ENCODE data around the gene FNIP2.
"Not testable (repeated sequence)": the region's sequence is repeated elsewhere in the genome, so short reads cannot be mapped to it uniquely, and the experiment has no call there.

The FNIP2 gene

DNA sequence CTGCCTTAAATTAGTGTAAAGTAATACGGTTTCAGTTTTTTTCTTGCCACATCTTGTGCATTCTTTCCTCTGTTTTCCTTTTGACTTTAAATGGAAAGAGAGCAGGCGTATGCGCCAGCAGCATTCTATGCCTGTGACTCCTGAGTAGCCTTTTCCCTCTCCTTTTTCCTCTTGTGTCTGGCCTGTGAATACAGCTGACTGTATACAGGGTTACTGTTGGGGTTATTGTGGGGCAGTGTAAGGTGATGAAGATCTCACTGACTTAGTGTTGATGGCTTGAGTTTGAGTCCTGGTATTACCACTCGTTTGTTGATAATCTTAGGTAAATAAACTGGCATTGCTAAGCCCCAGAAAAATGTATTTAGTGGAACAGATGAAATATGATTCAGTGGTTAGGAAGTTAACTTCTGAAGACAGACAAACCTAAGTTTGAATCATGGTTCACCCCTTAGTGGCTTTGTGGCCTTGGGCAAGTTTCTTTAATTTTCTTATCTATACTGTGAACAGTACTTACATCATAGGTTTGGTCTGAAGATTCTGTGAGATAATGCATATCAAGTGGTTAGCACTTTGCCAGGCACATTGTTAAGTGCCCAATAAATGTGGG, 105.1 kb downstream of the FNIP2 start:
- DNase-seq (ENCODE audit: low read depth): no peak

DNA sequence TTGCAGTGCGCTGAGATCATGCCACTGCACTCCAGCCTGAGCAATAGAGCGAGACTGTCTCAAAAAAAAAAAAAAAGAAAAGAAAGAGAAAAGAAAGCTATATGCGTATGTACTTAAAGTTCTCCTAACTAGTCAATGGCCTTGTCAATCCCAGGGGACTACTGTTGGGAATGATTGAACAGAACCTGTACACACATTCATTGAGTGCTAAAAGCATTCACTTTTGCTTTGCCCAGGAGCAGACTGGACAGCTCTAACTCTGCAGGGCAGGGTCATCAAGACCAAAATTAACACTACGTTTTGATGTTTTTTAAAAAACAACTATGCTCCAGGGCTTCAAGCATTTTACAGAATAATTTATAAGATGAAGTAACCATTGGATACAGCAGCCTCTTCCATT, 106.2 kb downstream of the FNIP2 start:
- no peak for DNase-seq (ENCODE audit: low read depth)

DNA sequence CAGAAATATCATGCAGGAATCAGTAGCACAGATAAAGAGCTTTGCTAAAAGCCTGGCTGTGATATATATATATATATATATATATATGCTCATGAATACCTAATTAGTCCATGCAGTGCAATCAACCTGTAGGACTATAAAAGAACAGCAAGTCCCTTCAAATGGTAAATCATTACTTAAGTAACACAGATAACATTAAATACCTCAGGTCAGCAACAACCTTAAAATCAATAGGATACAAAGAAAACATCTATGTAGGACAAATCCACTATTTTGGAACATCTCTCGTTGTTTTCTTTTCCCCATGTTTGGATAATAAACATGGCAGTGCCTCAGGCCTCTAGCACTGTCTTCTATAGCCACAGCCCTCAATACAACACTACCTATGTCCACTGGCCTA, 106.6 kb downstream of the FNIP2 start:
- DNase-seq (ENCODE audit: low read depth): no peak

DNA sequence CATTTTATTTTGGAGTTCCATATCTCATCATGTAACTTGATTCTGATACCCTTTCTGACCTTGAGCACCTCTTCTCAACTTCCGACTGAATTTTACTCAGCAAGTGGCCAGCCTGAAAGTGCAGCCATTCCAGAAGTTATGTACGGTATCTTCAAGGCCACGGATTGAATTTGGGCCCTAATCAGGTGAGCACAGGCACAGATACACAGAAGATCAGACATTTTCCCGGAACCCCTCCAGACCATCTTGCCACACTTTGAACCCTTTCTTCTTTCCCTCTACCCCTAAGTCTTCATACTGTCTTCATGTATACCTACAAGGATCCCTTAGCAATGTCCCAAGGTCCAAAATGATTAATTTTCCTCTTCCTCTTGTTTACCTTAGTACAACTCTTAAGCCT, 108.2 kb downstream of the FNIP2 start:
- no peak for DNase-seq (ENCODE audit: low read depth)

DNA sequence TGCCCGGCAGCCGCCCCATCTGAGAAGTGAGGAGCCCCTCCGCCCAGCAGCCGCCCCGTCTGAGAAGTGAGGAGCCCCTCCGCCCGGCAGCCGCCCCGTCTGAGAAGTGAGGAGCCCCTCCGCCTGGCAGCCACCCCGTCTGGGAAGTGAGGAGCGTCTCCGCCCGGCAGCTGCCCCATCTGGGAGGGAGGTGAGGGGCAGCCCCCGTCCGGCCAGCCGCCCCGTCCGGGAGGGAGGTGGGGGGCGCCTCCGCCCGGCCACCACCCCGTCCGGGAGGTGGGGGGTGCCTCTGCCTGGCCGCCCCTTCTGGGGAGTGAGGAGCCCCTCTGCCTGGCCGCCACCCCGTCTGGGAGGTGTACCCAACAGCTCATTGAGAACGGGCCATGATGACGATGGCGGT, 113.3 kb downstream of the FNIP2 start:
- DNase-seq (ENCODE audit: low read depth): not testable (repeated sequence)

DNA sequence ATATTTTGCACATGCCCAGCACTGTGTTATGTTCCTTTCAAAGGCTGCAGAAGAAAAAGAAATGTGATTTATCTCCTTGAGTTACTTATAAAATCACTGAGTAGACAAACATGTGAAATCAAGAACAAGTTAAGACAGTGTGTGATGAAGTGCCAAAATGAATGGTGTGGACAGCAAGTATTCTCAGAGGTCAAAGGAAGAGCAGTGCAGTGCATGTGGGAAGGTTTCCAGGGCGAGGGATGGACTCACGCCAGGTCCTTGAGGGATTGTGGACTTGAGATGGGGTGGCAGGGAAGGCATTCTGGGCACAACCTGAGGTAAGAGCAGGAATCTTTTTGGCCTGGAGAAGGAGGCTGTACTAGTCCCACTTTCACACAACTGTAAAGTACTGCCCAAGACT, 115.5 kb downstream of the FNIP2 start:
- DNase-seq (ENCODE audit: low read depth): no peak

DNA sequence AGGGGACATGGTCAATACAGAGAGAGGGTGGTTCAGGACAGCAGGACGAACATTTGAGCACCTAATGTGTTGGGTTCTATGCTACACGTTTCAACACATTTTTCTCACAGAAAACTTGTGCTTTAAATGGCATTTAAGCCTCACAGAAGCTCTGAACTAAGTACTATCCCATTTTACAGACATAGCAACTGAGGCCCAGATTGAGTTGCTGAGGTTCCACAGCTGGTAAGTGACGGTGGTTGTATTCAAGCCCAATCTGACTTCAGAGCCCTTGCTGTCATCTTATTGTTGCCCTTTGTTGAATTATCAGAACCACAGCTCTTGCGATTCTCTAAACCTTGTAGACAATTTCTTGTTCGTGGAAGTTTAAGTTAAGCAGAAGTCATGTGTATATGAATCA, 116.7 kb downstream of the FNIP2 start:
- no peak for DNase-seq (ENCODE audit: low read depth)

DNA sequence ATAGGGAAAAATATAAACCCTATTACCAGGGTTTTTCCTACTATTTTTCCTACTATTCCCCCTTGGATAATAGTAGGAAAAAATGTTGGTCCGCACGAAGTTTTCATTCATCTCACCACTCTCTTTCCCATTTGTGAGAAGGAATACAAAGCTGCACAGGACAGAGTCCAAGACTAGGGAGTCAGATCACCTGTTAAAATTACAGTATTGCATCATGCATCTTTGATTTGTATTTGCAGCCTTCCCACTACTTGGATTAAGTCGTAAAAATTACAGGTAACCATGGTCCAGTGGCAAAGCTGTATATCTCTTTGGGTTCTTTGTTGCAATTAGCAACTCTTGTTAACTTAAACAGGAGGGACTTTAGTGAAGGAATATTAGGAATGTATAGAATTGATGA, 121.5 kb downstream of the FNIP2 start:
- DNase-seq (ENCODE audit: low read depth): no peak

DNA sequence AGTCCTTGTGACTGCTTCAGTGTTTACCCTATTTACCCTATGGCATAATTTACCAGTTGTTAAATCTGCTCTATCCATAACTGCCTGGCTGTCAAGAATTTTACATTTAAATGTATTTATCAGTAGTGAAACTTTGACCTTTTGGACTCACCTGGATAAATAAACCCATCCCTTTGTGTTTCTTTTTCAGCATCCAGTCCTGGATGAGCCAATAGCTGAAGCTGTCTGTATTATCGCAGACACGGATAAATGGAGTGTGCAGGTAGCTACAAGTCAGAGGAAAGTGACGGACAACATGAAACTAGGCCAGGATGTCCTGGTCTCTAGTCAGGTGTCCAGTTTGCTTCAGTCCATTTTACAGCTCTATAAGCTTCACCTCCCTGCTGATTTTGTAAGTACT, 122.4 kb downstream of the FNIP2 start:
- DNase-seq (ENCODE audit: low read depth): no peak

DNA sequence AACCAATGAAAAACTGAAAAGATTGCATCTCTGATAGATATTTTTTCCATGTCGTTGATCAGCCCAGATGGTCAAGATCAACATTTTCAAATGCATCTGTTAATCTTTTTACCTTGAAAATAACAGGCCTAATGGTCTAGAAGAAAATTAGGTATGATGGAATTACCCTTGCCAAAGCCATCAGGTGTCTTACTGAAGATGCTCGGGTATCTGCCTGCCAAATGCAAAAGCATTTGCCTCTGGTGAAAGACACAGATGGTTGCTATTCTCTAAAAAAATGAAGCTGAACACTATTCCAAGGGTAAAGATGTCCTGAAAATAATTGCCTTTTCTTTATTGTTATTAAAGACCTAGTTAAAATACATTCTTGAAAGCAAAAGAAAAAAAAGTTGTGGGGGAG, 126.0 kb downstream of the FNIP2 start:
- DNase-seq (ENCODE audit: low read depth): no peak

DNA sequence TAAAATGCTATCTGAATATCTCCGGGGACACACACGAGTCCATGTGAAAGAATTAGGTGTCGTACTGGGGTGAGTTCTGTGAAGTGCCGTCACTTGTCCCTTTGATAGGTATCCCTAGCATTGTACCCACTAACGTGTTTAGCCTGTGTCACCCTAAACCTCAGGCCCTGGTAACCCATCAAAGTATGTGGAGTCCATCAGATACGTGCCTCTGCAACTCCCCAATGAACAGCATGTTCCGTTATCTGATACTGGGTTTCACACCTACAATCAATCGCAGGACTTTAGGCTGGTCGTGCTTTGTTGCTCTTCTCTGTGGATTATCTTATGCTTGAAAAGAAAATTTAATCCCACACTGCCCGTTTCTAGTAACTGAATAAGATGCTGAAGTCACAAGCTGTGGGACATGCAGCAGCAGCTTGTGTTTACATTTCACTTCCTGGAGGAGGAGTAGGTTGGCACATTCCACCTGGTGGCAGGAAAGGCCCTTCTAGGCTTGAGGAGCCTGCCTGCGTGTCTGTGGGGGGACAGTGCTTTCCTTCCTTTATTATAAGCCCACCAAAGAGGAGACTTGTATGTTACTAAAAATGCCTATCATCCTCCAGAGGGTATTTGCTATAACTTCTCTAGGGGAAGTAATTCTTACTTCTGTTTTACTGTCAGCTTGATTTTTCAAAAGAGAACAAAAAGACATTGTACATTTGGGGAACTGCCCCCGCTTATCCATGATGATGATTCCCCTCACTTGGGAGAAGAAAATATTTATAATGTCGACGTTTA, 127.2 kb downstream of the FNIP2 start:
- no peak for DNase-seq (ENCODE audit: low read depth)

DNA sequence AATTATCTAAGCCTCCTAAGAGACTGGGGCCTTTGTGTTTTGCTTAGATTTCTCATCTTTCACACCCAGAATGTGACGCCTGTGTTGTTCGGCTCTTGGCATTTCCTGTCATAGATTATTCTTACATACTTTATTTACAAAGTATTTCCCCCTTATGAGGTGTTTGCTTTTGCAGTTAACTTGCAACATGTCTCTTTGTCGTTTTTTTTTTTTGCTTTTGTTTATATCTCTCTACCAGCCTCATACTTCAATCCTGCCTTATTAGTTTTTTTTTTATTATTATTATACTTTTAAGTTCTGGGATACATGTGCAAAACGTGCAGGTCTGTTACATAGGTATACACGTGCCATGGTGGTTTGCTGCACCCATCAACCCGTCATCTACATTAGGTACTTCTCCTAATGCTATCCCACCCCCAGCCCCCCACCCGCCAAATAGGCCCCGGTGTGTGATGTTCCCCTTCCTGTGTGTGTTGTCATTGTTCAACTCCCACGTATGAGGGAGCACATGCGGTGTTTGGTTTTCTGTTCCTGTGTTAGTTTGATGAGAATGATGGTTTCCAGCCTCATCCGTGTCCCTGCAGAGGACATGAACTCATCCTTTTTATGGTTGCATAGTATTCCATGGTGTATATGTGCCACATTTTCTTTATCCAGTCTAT, 127.9 kb downstream of the FNIP2 start:
- not testable (repeated sequence) for DNase-seq (ENCODE audit: low read depth)

DNA sequence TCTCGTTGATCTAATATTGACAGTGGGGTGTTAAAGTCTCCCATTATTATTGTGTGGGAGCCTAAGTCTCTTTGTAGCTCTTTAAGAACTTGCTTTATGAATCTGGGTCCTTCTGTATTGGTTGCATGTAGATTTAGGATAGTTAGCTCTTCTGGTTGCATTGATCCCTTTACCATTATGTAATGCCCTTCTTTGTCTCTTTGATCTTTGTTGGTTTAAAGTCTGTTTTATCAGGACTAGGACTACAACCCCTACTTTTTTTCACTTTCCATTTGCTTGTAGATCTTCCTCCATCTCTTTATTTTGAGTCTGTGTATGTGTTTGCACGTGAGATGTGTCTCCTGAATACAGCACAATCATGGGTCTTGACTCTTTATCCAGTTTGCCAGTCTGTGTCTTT, 131.6 kb downstream of the FNIP2 start:
- DNase-seq (ENCODE audit: low read depth): not testable (repeated sequence)

DNA sequence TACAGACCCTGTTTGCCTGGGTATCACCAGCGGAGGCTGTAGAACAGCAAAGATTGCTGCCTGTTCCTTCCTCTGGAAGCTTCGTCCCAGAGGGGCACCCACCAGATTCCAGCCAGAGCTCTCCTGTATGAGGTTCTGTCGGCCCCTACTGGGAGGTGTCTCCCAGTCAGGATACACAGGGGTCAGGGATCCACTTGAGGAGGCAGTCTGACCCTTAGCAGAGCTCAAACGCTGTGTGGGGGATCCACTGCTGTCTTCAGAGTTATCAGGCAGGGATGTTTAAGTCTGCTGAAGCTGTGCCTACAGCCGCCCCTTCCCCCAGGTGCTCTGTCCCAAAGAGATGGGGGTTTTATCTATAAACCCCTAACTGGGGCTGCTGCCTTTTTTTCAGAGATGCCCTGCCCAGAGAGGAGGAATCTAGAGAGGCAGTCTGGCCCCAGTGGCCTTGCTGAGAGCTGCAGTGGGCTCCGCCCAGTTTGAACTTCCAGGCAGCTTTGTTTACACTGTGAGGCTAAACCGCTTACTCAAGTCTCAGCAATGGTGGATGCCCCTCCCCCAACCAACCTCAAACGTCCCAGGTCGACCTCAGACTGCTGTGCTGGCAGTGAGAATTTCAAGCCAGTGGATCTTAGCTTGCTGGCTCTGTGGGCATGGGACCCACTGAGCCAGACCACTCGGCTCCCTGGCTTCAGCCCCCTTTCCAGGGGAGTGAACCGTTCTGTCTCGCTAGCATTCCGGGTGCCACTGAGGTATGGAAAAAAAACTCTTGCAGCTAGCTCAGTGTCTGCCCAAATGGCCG, 133.7 kb downstream of the FNIP2 start:
- not testable (repeated sequence) for DNase-seq (ENCODE audit: low read depth)

DNA sequence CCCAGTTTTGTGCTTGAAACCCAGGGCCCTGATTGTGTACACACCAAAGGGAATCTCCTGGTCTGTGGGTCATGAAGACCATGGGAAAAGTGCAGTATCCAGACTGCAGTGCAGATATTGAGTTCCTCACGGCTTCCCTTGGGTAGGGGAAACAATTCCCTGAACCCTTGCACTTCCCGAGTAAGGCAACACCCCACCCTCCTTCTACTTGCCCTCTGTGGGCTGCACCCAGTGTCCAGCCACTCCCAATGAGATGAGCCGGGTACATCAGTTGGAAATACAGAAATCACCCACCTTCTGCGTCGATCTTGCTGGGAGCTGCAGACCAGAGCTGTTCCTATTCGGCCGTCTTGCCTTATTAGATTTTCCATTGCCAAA, 134.2 kb downstream of the FNIP2 start:
- no peak for DNase-seq (ENCODE audit: low read depth)

DNA sequence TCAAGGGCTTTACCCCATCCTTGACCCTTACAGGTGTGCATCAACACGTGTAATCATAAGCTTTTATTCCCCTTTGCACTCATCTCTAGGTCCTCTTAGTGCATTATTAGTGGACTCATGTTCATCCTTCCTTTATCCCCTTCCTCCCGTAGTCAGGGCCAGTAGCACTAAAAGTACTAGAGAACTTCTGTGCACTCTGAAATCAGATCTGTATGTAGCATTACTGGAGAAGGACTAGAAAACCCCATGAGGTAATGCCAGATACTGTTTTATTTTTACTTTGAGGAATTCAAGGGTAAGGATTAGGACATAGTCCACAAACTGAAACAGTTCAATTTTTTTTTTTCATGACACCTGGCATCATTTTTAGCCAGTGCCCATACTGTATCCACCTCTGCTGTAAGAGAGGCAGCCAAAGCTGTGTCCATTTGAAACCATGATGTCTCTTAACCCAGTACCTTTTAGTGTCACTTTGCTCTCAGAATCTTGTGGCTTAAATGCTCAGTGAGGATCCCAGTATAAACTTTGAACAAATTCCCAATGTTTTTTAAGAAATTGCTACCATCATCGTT, 134.7 kb downstream of the FNIP2 start:
- no peak for DNase-seq (ENCODE audit: low read depth)

DNA sequence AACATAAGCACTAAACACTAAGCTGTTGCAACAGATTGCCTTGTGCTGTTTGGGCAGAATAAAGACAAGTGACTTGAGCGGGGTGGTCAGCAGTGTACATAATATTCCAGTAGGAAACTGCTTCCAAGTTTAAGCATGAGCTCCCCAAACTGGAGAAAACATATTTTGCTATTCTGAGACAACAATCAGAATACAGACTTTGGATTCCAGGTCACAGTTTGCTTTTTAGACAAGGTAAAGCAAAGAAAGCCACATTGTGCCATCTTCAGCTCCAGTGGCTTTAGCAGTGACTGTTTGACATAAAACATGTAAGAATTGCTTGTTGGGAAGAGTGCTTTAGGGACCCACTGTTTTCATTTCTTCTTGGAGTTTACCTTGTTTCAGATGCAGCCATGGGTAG, 136.0 kb downstream of the FNIP2 start:
- DNase-seq (ENCODE audit: low read depth): no peak

DNA sequence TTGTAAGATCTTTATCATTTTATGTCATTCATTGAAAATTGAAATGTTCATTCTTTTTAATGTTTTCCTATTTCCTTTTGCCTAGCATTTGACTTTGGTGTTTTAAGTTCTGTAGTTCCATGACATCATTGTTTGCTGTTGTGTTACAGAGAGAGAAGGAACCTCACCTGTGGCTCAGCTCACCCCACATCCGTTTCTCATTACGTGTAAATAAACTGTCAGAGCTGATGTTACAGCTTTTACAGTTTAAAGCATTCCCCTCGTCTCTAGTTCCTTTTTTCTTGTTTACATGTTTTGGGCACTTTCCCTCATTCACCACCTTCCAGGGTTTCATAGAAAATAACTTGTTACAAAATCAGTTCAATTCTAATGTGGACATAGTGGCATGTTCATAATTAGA, 137.2 kb downstream of the FNIP2 start:
- no peak for DNase-seq (ENCODE audit: low read depth)

DNA sequence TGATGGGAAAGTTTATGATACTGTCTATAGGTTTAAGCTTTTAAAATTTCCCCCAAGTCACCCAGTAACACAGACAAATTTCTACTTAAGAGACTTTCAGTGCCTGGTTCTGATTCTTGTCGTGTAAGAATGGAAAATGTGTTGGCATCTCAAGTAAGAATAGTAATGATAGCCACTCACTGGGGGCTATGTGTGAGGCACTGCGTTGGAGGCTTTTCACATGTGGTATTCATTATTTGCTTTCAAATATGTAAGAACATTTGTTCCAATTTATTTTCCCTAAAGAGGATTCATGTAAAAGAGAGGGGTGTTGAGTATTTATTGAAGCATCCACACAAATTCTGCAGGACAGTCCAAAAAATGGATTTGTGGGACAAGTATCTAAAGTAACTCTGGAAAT, 143.6 kb downstream of the FNIP2 start:
- no peak for DNase-seq (ENCODE audit: low read depth)

DNA sequence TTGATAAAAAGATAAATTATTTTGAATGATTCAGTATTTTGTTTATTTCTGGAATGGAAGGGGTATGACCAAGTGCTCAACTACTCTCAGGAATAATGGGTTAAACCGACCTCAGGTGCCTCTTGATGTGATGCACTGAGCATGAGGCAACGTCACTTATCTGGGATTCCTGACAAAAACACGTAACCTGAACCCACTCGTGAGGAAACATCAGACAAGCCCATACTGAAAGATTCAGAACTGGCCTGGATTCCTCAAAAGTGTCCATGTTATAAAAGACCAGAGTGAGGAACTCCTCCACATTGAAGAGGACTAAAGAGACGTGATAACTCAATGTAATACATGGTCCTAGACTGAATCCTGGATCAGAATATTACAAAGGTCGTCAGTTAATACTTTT, 144.0 kb downstream of the FNIP2 start:
- no peak for DNase-seq (ENCODE audit: low read depth)

DNA sequence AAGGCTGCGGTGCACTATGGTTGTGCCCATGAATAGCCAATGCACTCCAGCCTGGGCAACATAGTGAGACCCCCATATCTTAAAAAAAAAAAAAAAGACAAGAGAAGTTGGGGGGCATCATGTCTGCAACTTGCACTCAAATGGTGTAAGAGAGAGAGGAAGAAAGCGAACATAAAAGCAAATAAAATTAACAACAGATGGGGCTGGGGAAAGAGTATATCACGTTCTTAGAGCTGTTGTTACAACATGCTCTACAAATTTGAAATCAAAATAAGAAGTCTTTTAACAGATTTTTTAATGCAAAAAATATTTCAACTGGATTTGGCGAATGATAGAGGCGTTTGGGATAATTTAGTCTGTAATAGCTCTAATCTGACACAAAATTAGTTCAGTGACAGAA, 144.9 kb downstream of the FNIP2 start:
- no peak for DNase-seq (ENCODE audit: low read depth)

DNA sequence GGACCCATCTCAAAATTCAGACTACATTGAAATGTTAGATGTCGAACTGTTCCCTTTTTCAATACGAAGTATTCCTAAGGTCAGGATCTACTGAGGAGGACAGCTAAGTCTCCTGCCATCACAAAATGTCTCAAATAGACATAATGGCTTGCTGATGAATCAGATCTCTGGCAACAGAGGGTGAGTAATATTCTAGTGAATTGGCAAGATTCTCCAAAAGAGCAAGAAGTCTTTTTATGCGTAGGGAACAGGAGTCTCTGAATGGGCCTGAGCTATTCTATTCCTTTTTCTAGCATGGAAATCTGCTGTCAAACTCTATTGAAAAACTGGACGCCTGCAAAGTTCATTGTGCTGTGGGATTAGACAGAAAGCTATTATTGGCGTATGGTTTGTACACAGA, 145.4 kb downstream of the FNIP2 start:
- no peak for DNase-seq (ENCODE audit: low read depth)

Data from activated T-cell treated with anti-CD3 and anti-CD28 coated beads for 48 hours (primary cell).